IPS DF 4.7 (cell line): ENCODE results near the gene ZNF689.
"Not testable (repeated sequence)": the region's sequence is repeated elsewhere in the genome, so short reads cannot be mapped to it uniquely, and the experiment has no call there.

Experiments
- DNase-seq: peaks from one replicate; pipeline ENCODE4 v3.0.0-alpha.2; 2013; ENCODE audit warnings: low spot score; ENCODE audit errors: extremely low read depth

Gene ZNF689

DNA sequence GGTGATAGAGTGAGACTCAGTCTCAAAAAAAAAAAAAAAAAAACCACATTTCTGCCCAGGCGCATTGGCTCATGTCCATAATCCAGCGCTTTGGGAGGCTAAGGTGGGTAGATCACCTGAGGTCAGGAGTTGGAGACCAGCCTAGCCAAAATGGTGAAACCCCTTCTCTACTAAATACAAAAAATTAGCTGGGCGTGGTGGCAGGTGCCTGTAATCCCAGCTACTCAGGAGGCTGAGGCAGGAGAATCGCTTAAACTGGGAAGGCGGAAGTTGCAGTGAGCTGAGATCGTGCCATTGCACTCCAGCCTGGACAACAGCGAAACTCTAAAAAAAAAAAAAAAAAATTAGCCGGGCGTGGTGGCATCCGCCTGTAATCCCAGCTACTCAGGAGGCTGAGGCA is 26.9 kb upstream of the ZNF689 start:
- DNase-seq: not testable (repeated sequence)

DNA sequence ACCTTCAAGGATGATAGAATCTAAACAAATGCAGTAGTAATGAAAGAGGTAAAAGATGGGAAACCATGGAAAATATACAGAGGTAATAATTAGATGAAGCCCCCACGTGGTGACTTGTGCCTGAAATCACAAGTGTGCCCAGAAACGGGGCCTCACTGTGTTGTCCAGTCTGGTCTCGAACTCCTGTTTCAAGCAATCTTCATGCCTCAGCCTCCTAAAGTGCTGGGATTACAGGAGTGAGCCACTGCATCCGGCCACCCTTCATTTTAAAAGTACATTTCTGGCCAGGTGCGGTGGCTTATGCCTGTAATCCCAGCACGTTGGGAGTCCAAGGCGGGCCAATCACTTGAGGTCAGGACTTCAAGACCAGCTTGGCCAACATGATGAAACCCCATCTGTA is 26.4 kb upstream of the ZNF689 start:
- no peak for DNase-seq

DNA sequence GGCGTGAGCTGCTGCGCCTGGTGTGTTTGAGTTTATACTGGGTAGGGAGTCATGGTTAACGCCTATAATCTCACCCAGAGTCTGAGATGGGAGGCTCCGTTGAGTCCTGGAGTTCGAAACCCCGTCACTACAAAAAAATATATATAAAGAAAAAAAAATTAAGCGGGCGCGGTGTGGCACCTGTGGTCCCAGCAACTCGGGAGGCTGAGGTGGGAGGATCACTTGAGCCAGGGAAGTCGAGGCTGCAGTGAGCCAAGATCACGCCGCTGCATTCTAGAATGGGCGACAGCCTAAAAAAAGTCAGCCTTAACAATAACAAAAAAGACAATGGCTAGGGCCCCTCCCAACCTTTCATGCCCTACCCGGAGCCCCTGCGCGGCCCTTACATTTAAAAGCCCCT is 23.3 kb upstream of the ZNF689 start:
- DNase-seq: no peak

DNA sequence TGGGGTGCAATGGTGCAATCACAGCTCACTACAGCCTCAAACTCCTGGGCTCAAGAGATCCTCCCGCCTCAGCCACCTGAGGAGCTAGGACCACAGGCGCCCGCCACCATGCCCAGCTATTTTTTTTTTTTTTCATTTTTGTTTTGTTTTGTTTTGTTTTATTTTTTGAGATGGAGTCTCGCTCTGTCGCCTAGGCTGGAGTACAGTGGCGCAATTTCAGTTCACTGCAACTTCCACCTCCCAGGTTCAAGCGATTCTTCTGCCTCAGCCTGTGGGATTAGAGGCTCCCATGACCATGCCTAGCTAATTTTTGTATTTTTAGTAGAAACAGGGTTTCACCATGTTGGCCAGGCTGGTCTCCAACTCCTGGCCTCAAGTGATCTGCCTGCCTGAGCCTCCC is 22.3 kb upstream of the ZNF689 start:
- not testable (repeated sequence) for DNase-seq

DNA sequence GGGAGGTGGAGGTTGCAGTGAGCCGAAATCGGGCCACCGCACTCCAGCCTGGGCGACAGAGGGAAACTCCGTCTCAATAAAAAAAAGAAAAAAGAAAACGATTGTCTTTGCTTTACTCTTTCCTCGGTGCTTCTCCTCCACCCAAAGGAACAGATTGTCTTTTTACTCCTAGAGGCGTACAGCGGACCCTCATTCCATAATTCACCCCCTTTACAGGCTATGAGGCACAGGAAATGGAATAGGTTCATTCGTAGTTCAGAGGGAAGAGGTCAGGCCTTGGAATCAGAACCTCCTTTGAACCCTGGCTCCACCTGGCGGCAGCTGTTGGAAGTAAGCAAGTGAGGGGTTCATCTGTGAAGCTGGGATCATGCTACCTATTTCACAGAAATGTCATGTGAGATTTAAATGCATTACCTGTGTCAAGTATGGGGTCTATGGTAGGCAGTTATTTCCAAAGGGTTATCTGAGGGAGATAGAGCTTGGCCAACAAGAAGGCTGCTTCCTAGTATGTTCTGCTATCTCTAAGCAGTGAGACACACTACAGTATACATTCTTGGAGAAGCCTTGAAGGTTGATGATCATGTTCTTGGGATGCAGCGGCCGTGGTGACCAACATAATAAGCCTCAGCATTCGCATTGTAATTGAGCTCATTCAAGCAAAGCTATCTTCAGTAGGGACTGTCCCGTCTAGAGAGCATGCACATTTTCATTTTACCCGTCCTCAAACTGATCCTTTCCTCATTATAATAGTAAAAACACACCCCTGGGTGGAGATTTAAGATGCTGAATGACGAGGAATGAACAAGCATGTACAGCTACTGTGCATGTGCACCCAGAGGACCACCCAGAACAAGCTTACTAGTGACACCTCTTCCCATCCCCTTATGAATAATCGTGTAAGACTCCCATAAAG is 18.7 kb upstream of the ZNF689 start:
- DNase-seq: no peak

DNA sequence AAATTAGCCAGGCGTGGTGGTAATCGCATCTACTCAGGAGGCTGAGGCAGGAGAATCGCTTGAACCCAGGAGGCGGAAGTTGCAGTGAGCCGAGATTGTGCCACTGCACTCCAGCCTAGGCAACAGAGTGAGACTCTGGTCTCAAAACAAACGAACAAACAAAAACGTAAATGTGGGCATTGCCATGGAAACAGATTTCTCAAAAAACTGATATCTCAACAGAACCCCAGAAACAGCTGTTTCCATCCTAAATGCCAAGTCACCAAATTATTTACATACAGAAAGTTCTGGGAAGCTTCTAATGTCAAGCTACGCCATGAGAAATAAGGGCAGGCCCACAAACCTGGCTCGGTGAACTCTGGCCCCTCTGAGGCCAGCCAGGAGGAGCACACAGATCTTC is 16.0 kb upstream of the ZNF689 start:
- DNase-seq: no peak

DNA sequence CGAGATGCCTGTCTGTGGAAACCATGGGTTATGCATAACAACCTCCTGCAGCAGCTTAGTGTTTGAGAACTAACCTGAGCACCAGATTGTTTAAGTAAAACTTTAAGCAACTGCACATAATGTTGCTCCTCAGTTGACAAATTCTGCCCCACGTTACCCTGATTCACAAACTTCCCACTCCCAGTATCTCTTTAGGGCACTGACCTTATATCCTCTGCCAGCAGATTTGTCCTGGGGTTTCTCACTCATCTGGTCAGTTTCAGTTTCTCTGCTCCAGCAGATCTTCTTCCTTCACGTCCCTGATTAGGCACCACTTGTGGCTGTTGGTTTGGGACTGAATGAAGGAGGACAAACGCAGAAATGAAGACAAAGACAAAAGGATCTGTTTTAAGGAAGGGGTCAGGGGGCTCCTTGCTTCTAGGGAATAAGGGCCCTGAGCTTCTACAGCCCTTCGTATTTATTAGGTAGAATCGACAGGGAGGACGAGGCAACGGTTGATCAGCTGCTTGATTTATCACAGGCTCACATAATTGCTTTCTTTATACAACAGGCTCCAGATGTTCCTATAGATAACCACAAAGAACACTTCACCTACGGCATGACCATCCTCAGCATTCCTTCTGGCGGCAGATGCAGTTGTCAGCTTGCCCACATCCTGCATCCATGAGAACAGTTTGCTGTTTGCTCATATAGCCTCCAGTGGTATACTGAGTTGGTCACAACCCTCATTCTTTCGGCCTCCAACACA is 13.5 kb upstream of the ZNF689 start:
- no peak for DNase-seq

DNA sequence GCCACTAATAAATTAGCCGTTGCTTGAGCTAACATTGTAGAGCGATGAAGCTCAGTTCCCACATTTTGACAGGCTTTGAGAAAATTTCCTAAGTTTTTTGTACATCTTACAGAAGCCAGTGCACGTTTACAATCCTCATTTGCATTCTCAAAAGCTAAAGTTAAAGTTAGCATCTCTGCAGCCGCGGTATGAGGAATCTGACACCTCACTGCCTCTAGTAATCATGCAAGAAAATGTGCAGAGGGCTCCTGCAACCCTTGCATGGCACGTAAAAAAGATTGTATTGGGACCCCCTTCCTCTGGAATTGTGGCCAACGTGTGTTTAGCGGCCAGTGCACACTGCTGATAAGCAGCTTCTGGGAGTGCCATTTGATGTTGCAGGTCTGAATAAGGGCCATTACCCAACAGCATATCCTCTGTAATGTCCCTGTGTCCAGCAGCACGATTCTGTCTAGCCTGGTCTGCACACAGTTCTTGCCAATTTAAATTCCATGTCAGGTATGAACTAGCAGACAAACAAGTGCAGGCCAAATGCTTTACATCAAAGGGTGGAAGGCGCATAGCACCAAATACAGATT is 12.4 kb upstream of the ZNF689 start:
- DNase-seq: no peak

DNA sequence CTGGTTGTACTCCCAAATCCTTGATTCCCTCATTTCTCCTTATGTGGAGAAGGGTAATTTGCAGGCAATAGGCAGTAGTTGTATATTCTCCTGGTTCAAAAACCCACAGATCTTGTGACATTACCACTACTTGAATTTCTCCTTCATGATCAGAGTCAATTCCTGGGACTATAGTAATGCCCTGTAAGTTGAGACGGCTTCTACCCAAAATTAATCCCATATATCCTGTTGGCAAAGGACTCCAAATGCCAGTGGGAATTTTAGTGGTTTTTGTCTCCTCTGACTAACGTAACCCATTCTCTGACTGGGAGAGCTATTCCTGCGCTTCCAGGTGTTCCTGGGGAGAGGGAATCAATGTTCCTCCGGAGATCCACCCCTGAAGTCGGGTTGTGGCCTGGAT is 11.6 kb upstream of the ZNF689 start:
- DNase-seq: no peak

DNA sequence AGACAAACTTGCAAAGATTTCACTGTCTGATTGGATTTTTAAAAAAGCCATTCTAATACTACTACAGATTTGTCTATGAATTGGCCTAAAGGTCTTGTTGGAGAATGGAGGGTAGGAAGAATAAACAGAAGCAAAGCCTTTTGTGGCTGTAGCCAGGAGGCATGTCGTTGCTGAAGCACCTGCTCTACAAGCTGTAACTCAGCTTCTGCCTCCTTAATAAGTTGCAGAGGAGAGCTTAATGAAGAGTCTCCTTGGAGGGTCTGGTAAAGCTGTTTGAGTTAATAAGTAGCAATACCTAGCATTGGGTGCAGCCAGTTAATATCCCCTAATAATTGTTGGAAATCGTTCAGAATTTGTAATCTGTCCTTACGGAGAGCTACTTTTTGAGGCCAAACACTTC is 10.0 kb upstream of the ZNF689 start:
- DNase-seq: no peak

DNA sequence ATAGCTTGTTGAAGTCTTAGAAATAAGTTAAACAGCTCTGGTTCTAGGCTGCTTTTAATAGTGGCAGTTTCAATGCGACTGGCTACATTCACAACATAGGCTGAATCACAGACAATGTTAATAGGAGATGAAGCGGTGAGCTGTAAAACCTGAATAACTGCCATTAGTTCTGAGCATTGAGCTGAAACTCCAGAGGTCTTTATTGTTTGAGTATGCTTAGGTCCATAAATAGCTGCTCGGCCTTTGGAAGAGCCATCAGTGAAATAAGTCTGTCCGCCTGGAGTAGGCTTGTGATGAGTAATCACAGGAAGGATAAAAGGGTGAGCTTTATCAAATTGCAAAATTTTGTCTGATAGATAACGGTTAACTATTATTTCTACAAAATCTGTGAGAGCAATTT is 9.4 kb upstream of the ZNF689 start:
- no peak for DNase-seq

DNA sequence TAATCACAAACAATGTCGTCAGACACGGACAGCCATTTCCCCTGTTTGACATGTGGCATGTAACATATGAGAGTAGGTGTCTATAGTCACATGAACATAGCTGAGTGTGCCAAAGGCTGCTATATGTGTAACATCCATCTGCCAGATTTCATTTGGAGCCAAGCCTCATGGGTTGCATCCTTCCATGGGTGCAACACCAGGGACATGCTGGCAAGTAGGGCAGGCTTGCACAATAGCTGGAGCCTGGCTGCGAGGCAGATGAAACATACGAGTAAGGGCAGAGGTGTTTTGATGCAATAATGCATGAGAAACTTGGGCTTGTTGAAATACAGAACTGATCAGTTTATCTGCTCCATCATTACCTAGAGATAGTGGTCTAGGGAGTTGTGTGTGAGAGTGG is 9.0 kb upstream of the ZNF689 start:
- DNase-seq: no peak

DNA sequence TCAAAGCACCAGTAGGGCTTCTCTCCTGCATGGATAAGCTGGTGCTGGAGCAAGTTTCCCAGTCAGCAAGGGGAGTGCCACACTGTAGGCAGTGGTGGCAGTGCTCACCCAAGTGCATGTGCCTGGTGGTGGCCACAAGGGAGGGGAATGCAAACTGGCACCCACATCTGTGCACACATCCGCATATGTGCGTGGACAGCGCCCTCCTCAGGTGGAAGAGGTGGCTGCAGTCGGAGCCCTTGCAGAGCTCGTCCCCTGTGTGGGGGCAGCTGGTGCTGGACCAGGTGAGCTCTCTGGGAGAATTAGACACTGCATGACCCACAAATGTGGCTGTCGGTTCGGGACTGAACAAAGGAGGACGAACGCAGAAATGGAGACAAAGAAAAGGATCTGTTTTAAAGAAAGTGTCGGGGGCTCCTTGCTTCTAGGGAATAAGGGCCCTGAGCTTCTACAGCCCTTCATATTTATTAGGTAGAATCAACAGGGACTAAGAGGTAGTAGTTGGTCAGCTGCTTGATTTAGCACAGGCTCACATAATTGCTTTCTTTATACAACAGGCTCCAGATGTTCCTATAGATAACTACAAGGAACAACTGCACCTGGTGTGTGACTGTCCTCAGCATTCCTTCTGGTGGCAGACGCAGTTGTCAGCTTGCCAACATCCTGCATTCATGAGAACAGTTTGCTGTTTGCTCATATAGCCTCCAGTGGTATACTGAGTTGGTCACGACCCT is 5.3 kb upstream of the ZNF689 start:
- no peak for DNase-seq

DNA sequence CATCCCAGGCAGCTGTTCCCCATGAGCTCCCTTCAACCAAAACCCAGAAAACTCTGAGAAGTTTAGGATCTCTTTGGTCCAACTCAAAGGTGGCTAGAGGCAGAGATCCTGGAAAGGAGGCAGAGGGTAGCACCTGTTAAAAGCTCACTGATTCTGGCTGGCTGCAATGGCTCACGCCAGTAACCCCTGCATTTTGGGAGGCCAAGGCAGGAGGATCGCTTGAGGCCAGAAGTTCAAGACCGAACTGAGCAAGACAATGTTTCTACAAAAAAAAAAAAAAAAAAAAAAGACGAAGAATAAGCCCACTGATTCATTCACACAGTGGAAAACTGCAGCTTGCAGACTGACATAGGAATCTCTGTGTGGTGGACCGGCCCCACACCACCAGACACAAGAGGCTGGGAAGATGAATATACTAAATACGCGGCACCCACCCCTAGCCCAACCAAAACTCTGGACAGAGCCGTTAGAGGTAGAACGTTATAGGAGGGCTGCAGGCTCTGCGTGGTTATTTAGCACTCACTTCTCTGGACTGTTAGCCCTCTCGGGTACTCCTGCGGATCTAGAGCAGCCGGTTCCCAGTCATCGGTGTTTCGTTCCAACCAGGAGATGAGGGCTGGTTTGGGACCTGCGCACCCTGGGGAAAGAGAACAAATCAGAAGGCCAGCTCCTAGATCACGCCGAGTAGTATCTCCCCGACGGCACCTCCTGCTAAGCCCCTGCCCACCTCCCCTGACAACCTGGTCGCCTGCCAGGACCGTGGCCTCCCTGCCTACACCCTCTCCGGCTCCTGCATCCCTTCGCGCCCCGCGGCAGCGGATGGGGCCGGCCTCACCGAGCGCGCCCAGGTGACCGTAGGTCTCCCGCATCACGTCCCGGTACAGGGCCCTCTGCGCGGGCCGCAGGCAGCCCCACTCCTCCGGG is 925 bp downstream of the ZNF689 start:
- DNase-seq: no peak

DNA sequence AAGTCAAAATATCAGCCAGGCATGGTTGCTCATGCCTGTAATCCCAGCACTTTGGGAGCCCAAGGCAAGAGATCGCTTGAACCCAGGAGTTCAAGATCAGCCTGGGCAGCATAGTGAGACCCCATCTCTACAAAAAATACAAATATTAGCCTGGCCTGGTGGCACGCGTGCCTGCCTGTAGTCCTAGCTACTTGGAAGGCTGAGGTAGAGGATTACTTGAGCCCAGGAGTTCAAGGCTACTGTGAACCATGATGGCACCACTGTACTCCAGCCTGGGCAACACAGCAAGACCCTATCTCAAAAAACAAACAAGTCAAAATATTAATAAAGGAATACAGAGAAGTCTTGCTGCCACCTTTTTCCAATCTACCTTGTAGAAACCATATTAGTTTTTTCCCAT is 4.2 kb downstream of the ZNF689 start:
- no peak for DNase-seq

DNA sequence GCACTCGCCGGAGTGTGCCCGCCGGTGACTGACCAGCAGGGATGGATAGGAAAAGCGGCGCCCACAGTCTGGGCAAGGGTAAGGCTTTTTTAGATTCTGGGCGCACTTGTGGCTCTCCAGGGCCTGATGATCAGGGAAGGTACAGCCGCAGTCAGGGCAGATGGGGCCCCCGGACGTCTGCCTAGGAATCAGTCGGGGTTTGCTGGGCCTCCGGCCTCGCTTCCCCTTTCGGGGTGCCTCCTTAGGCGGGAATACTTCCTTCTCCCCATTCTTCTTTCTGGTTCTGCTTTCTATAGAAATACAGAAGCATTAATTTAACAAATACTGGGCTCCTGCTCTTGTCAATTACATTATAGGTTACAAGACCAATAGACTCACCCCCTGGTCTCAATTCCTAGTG is 5.0 kb downstream of the ZNF689 start:
- DNase-seq: no peak

DNA sequence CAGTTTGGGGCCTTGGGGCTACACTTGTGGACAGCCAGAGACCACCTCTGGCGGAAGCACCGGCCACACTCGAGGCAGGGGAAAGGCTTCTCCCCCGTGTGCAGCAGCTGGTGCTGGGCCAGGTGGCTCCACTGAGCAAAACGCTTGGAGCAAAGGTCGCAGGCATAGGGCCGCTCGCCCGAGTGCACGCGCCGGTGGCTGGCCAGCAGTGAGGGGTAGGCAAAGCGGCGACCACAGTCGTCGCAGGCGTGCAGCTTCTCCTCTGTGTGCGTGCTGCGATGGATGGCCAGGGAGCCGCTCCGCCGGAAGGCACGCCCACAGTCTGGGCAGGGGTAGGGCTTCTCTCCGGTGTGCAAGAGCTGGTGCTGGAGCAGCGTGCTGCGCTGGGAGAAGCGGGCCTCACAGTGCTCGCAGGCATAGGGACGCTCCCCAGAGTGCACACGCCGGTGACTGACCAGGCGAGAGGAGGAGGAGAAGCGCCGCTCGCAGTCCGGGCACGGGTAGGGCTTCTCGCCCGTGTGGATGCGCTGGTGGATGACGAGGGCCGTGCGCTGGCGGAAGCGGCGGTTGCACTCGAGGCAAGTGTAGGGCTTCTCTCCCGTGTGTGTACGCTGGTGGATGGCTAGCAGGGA is 5.8 kb downstream of the ZNF689 start:
- DNase-seq: no peak

DNA sequence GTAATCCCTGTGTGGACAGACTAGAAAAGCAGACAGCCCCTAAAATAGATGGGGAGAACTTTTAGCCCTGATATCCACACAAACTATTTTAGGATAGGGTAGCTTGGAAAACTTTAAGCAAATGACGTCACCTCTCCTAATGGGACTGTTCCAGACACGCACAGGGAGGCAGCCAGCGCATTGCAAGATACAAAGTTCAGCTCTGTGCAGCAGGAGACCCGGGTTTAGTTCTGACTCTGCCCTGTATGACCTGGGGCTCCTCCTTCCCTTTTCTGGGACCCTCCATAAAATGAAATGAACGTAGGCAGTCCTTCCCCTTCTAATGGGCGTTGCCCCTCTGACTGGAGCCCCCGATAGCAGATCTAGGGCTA is 6.3 kb downstream of the ZNF689 start:
- DNase-seq: no peak

DNA sequence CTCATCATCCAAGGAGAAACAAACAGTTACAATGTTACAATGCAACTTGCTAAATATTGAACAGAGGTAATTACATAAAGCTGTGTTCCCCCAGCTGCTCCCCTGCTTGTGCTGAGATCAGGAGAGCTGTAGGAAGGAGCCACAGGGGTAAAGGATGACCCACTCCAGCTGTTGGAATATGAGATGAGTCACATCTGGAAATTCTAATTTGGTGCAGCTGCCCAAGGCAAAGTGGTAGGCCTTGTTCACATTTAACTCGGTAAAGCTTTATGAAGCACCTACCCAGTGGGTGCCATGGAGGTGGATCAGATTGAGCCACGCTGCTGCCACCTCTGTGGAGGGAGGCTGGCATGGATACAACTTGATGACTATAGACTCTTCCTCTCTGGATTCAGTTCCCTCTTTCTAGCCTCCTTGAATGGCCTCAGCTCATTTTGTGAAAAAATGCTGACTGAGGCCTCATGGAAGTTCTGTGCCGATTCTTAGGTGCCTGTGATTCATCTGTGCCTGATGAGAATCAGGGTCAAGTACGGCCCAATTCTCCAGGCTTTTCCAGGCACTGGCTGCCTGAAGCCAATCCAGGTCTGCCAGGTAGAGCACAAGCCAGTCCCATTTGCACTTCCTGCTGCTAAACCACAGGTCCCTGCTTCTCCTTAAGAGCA is 7.4 kb downstream of the ZNF689 start:
- DNase-seq: no peak

DNA sequence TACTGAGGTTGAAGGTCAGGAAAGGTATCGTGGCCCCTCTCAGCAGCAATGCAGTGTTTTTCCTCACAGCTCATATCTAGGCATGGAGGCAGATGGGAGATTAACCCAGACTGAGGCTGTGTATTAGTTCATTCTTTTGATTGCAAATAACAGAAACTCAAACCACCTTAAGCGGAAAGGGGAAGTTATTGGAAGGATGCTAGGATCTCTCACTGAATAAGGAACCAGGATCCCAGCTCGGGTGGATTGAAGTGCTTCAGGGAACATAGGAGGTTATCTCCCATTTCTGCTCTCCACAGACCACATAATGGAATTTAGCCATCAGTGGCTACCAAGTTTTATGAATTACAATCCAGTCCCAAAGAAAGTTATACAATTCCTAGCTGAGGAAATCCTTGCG is 8.2 kb downstream of the ZNF689 start:
- no peak for DNase-seq
